ENCODE measurements around the gene MAPK10. TPM values are rescaled to one million over a fixed set of nuclear protein-coding genes. Genes with fewer than 3 reads are reported as not detected.

Gene MAPK10
- total RNA-seq, 1 donor from 2014 or later = not detected

- no peaks in the 10 kb centered on the region for H3K9me3 Mint-ChIP-seq
- H3K4me3 Mint-ChIP-seq = no peak overlapping the region
- DNase-seq = no peak
- no peaks in the 10 kb centered on the region for H3K36me3 Mint-ChIP-seq (ENCODE audit: low read depth)
- H3K27ac Mint-ChIP-seq = no peak overlapping the region
- intact Hi-C loops (cut with micrococcal nuclease) = no loop called here
- H3K27me3 Mint-ChIP-seq = no peaks in the 10 kb centered on the region
- no peaks in the 10 kb centered on the region for H3K4me1 Mint-ChIP-seq
Observed at GRCh38 chr4:86114563-86114962, 245.3 kb downstream of the MAPK10 start.

DNA sequence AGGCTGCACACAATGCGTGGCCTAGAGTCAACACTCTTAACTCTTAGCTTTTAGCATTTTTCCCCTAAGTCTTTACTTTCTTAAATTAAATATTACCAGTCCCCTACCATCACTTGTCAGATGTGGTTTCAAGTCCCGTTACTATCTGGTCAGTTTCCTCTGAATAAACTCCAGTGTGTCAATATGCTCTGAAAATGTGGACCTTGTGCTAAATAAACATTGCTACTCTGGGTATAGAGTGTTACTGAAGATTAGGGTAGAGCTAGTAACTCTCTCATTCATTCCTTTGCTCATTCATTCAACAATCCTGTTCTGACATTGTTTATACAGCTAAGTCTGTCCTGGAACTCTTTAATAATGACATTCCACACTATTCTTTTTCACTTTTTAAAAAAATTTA lies 251.0 kb downstream of the MAPK10 start:
- H3K4me1 Mint-ChIP-seq = no peaks in the 10 kb centered on the region
- no peaks in the 10 kb centered on the region for H3K27me3 Mint-ChIP-seq

DNA sequence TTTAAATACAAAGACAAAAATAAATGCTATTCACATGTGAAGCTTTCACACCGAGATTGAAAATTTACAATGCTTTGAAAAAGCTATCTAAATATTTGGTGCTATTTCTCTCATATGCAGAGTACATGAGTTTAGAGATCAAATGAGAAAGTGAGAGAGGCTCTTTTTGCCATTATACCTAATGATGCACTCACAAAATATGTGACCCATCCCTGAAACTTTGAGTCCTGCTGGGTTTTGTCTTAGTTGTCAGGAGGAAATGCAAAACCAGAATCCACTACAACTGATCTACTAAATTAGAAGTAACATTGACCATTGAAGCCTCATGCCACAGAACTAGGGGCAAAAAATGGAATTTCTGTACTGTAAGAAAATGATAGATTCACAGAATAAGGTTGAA lies 251.7 kb downstream of the MAPK10 start:
- no peak overlapping the region for H3K27ac Mint-ChIP-seq
- no peak overlapping the region for H3K4me3 Mint-ChIP-seq
- no peaks in the 10 kb centered on the region for H3K36me3 Mint-ChIP-seq (ENCODE audit: low read depth)
- DNase-seq = no peak
- H3K27me3 Mint-ChIP-seq = no peaks in the 10 kb centered on the region
- H3K9me3 Mint-ChIP-seq = no peaks in the 10 kb centered on the region
- H3K4me1 Mint-ChIP-seq = no peaks in the 10 kb centered on the region
- intact Hi-C loops (cut with micrococcal nuclease) = no loop called here

More for the DNA sequence above, 251.0 kb downstream of the MAPK10 start:
- Mint-ChIP-seq H3K36me3 (ENCODE audit: low read depth) (no peaks in the 10 kb centered on the region), H3K9me3 (no peaks in the 10 kb centered on the region), H3K4me3 (no peak overlapping the region), H3K27ac (no peak overlapping the region)
- intact Hi-C loops (cut with micrococcal nuclease) = no loop called here
- no peak for DNase-seq

GRCh38 chr4:86107112-86107511 lies 252.7 kb downstream of the MAPK10 start:
- Mint-ChIP-seq H3K4me1 (no peaks in the 10 kb centered on the region), H3K27me3 (no peaks in the 10 kb centered on the region), H3K9me3 (no peaks in the 10 kb centered on the region), H3K36me3 (ENCODE audit: low read depth) (no peaks in the 10 kb centered on the region), H3K27ac (no peak overlapping the region), H3K4me3 (no peak overlapping the region)
- DNase-seq = no peak
- intact Hi-C loops (cut with micrococcal nuclease) = no loop called here

GRCh38 chr4:86106475-86106874 lies 253.4 kb downstream of the MAPK10 start:
- Mint-ChIP-seq H3K9me3 (no peaks in the 10 kb centered on the region), H3K27me3 (no peaks in the 10 kb centered on the region), H3K4me3 (no peak overlapping the region), H3K27ac (no peak overlapping the region), H3K4me1 (no peaks in the 10 kb centered on the region), H3K36me3 (ENCODE audit: low read depth) (no peaks in the 10 kb centered on the region)
- intact Hi-C loops (cut with micrococcal nuclease) = no loop called here
- DNase-seq = no peak

DNA sequence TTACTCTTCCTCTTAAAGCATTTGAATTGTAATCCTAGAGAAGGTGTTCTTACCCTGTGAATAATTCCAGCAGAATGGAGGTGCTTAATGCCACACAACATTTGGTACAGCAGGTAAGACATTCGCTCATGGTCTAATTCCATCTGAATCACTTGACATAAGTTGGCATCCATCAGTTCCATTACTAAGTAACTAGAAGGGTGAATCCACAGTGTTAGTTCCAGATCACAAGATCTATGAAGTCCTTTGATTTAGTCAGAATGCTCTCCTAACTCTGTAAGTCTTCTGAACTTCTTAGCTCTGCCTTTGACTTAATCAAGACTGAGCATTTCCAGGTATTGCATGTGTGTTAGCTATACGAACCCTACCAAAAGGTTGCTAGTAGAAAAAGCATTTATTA lies 258.0 kb downstream of the MAPK10 start:
- no peak overlapping the region for H3K4me3 Mint-ChIP-seq
- H3K4me1 Mint-ChIP-seq = no peaks in the 10 kb centered on the region
- DNase-seq = no peak
- intact Hi-C loops (cut with micrococcal nuclease) = no loop called here
- H3K36me3 Mint-ChIP-seq (ENCODE audit: low read depth) = no peaks in the 10 kb centered on the region
- no peaks in the 10 kb centered on the region for H3K9me3 Mint-ChIP-seq
- H3K27me3 Mint-ChIP-seq = no peaks in the 10 kb centered on the region
- no peak overlapping the region for H3K27ac Mint-ChIP-seq

DNA sequence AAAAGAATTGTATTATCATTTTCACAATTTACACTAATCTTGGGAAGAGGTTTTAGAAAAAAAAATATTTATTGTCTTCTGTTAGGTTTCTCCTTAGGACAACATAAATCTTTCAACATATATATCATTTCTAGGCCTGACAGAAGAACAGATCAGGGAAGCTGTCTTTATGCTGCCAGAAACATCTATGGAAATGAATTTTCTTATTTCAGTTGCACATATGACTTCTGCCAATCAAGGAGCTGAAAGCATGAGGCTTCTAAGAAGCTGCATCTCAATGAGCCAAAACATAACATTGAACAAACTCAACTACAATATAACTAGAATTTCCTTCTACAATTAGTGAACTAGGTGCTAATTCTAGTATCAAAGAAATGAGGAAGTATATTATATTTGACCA lies 258.4 kb downstream of the MAPK10 start:
- Mint-ChIP-seq H3K36me3 (ENCODE audit: low read depth) (no peaks in the 10 kb centered on the region), H3K4me1 (no peaks in the 10 kb centered on the region), H3K27ac (no peak overlapping the region), H3K4me3 (no peak overlapping the region), H3K27me3 (no peaks in the 10 kb centered on the region), H3K9me3 (no peaks in the 10 kb centered on the region)
- intact Hi-C loops (cut with micrococcal nuclease) = no loop called here
- DNase-seq = no peak

GRCh38 chr4:86100539-86101215 lies 259.2 kb downstream of the MAPK10 start:
- Mint-ChIP-seq H3K27ac (no peak overlapping the region), H3K27me3 (no peaks in the 10 kb centered on the region), H3K4me3 (no peak overlapping the region), H3K36me3 (ENCODE audit: low read depth) (no peaks in the 10 kb centered on the region), H3K9me3 (no peaks in the 10 kb centered on the region), H3K4me1 (no peaks in the 10 kb centered on the region)
- no peak for DNase-seq
- intact Hi-C loops (cut with micrococcal nuclease) = no loop called here

DNA sequence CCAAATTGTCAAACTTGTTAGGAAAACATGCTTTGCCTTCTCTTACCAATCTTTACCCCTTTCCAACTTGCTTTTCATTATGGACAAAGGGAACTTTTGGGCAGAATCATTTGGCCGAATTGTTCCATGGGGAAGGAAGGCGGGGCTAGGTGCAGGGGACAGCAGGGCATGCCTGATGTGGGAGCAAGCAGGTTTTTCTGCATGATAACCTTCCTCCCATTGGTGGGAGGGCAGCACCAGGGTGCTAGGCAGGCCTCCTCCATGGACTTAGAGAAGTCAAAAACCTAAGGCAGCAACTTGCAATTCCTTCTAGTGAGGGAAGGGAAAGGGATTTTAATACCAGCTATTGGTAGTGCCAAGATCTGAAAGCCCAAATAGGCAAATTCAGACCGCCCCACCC lies 260.5 kb downstream of the MAPK10 start:
- Mint-ChIP-seq H3K36me3 (ENCODE audit: low read depth) (no peaks in the 10 kb centered on the region), H3K27me3 (no peaks in the 10 kb centered on the region), H3K27ac (no peak overlapping the region), H3K4me1 (no peaks in the 10 kb centered on the region), H3K4me3 (no peak overlapping the region), H3K9me3 (no peaks in the 10 kb centered on the region)
- no peak for DNase-seq
- intact Hi-C loops (cut with micrococcal nuclease) = no loop called here

GRCh38 chr4:86098691-86099090 lies 261.2 kb downstream of the MAPK10 start:
- Mint-ChIP-seq H3K36me3 (ENCODE audit: low read depth) (no peaks in the 10 kb centered on the region), H3K4me3 (no peak overlapping the region), H3K27ac (no peak overlapping the region), H3K9me3 (no peaks in the 10 kb centered on the region), H3K27me3 (no peaks in the 10 kb centered on the region), H3K4me1 (no peaks in the 10 kb centered on the region)
- DNase-seq = no peak
- intact Hi-C loops (cut with micrococcal nuclease) = no loop called here

DNA sequence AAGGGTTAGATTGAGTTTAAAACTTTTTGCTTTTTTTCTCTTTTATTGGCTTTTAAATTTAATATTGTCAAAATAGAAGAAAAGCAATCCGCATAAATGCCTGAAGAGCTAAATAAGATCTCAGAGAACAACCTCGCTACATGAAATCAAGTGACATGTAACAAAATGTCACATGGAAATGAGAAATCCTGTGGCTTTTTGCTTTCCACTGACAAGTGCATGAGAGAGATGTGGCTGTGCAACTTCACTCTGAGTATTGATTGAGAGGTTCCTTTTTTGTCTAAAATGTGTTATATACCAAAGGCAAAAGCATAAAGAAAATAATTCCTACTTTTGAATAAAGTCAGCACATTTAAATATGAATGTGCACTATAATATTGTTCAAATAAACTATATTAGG lies 263.5 kb downstream of the MAPK10 start:
- Mint-ChIP-seq H3K27me3 (no peaks in the 10 kb centered on the region), H3K9me3 (no peaks in the 10 kb centered on the region), H3K4me3 (no peak overlapping the region), H3K4me1 (no peaks in the 10 kb centered on the region), H3K27ac (no peak overlapping the region), H3K36me3 (ENCODE audit: low read depth) (no peaks in the 10 kb centered on the region)
- intact Hi-C loops (cut with micrococcal nuclease) = no loop called here
- DNase-seq = no peak

GRCh38 chr4:86092684-86093083 lies 267.2 kb downstream of the MAPK10 start:
- intact Hi-C loops (cut with micrococcal nuclease) = no loop called here
- no peak overlapping the region for H3K4me3 Mint-ChIP-seq
- no peak for DNase-seq
- no peaks in the 10 kb centered on the region for H3K9me3 Mint-ChIP-seq
- H3K36me3 Mint-ChIP-seq (ENCODE audit: low read depth) = no peaks in the 10 kb centered on the region
- no peak overlapping the region for H3K27ac Mint-ChIP-seq
- no peaks in the 10 kb centered on the region for H3K4me1 Mint-ChIP-seq
- no peaks in the 10 kb centered on the region for H3K27me3 Mint-ChIP-seq

GRCh38 chr4:86091201-86091600 lies 268.7 kb downstream of the MAPK10 start:
- no peak overlapping the region for H3K4me3 Mint-ChIP-seq
- no peak for DNase-seq
- no peaks in the 10 kb centered on the region for H3K4me1 Mint-ChIP-seq
- no peaks in the 10 kb centered on the region for H3K36me3 Mint-ChIP-seq (ENCODE audit: low read depth)
- no peaks in the 10 kb centered on the region for H3K27me3 Mint-ChIP-seq
- no peaks in the 10 kb centered on the region for H3K9me3 Mint-ChIP-seq
- H3K27ac Mint-ChIP-seq = no peak overlapping the region
- intact Hi-C loops (cut with micrococcal nuclease) = no loop called here

- intact Hi-C loops (cut with micrococcal nuclease) = no loop called here
- Mint-ChIP-seq H3K27ac (no peak overlapping the region), H3K27me3 (no peaks in the 10 kb centered on the region), H3K4me1 (no peaks in the 10 kb centered on the region), H3K4me3 (no peak overlapping the region), H3K9me3 (no peaks in the 10 kb centered on the region), H3K36me3 (ENCODE audit: low read depth) (no peaks in the 10 kb centered on the region)
- DNase-seq = no peak
Observed at GRCh38 chr4:86089781-86090323, 270.0 kb downstream of the MAPK10 start.

DNA sequence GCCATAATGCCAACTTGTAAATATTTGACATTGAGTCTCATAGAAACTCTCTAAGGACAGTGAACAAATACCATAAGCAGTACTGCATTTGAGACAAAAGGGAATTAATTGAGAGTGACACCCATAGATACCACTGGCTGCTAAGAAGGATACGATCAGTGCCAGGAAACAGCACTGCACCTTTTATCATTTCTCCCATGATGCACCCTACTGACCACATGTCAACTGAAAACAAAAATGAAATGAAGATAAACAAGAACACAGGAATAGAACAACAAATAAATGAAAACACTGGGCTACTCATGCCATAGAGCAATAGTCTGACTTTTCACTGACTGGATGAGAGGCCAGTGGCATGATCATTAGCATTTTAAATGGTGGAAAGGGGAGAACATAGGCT lies 270.8 kb downstream of the MAPK10 start:
- Mint-ChIP-seq H3K9me3 (no peaks in the 10 kb centered on the region), H3K4me1 (no peaks in the 10 kb centered on the region), H3K36me3 (ENCODE audit: low read depth) (no peaks in the 10 kb centered on the region), H3K27me3 (no peaks in the 10 kb centered on the region), H3K27ac (no peak overlapping the region), H3K4me3 (no peak overlapping the region)
- DNase-seq = no peak
- intact Hi-C loops (cut with micrococcal nuclease) = no loop called here

Data from activated CD4-positive, alpha-beta T cell treated with anti-CD3 and anti-CD28 coated beads, Interleukin-2, amount 10 ng/mL, durations not matched to agents 24 days and 14 days (primary cell).